D721Med (cell line): ENCODE data around the gene CSRNP2.
A peak's percentile ranks its signal among the peaks of the same experiment; 100 is the strongest.

Experiments used
- DNase-seq: peaks from one replicate; pipeline ENCODE4 v3.0.0; 2011; ENCODE audit warnings: low spot score; ENCODE audit not compliant: insufficient read length
- FAIRE-seq: peaks from 2 replicates; lab custom pipeline; 2011; peaks lifted over from hg19 to GRCh38; lab: Jason Lieb, UNC
- TF ChIP-seq, protein P1 (sequence below): IDR thresholded peaks from 2 replicates; pipeline ENCODE4 v1.5.1; 2012; ENCODE audit warnings: mild to moderate bottlenecking, control low read depth; ENCODE audit not compliant: insufficient read depth; ENCODE audit errors: missing control alignments

The CSRNP2 gene

DNA sequence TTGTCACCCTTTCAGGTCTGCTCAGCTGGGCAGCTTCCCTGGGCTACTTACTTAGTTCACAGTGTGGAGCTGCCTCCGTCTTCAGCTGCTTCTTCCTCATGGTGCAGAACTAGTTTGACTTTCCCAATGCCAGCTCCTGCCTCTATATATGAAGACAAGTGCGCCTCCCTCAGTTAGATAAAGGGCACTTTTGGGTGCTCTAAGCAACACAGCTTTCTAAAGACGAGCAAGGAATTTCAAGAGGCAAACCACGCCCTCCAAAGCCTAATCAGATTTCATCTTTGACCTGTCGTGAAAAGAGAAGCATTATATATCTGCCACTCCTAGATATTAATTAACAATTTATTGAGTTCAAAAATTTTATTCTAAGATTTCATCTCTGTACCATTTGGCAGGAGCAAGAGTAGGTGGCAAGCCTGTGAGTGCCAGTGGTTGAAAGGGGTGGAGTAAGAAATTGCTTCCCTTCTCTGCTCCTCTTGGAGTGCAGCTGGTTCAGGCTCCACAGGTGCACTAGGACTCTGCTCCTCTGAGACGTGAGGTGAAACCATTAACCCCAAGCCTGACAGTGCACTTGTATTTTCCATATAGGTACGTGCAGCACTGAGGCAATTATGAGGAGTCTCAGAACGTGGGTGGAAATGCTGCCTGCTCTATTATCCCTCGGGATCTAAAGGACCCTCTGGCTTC, 55.1 kb downstream of the CSRNP2 start:
- DNase-seq = no peak
- TF ChIP-seq, protein P1, sequence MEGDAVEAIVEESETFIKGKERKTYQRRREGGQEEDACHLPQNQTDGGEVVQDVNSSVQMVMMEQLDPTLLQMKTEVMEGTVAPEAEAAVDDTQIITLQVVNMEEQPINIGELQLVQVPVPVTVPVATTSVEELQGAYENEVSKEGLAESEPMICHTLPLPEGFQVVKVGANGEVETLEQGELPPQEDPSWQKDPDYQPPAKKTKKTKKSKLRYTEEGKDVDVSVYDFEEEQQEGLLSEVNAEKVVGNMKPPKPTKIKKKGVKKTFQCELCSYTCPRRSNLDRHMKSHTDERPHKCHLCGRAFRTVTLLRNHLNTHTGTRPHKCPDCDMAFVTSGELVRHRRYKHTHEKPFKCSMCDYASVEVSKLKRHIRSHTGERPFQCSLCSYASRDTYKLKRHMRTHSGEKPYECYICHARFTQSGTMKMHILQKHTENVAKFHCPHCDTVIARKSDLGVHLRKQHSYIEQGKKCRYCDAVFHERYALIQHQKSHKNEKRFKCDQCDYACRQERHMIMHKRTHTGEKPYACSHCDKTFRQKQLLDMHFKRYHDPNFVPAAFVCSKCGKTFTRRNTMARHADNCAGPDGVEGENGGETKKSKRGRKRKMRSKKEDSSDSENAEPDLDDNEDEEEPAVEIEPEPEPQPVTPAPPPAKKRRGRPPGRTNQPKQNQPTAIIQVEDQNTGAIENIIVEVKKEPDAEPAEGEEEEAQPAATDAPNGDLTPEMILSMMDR = peak; percentile 79
- no peak for FAIRE-seq

DNA sequence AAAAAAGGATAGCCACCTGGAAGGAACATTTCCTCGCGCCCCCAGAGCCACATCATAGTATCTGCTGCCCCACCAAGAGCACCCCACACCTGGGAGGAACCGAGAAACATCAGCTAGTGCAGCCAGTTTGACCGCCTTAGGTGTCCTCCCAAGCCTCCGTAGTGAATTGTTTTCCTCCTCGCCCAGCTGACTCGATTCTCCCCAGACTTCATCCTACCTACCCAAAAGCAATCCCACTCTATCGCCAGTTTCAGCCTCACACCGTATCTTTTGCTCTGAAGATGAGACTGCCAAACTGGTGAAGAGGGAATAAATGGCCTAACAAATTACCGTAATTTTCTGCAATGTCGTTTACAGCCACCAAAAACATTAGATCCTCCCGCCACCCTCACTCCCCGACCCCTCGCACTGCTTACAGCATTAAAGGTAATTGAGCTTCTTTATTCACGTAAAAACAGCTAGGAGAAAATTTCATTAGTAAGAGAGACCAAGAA, 56.0 kb downstream of the CSRNP2 start:
- DNase-seq (no peak), FAIRE-seq (no peak)
- TF ChIP-seq, protein P1 = no peak

DNA sequence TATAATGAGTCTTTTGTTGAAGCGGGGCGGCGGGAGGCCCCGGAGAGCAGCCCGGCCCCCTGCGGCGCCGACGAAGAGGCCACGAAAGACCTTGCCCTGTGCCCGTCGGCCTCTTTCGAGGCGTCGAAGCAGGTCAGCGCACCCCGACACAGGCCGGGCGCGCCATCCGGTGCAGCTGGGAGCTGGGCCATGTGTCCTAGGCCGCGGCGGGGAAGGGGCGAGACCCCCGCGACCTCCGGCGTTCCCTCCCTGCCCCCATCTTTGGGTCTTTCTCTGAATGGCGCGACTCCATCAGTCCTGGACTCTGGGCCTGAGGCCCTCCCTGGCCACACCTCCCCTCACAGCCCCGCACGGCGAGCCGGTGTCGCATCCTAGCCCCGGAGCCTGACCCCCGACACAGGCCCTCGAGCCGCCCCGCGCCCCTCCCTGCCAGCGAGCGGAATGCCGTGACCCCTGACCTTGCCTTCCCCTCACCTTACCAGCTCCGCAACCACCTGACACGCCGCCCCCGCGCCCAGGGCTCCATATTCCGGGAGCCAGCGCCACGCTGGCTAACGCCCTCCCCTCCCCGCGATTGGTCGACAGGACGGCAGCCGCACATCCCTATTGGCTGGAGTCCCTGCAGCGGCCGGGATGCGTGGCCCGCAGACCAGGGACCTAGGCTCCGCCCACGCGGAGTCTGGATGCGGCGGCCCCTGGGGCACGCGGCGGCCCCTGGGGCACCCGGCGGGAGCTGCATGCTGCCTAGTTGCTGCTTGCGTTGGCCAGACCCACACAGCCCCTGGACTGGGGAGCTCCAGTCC, 57.4 kb downstream of the CSRNP2 start, which contains the start of gene SLC11A2:
Gene SLC11A2, minus strand, starts transcription at position 549 of the 803 bp plus-strand sequence. CDS start 15,656 bp downstream, outside the sequence.
- peak; percentile 93 for DNase-seq
- TF ChIP-seq, protein P1 = no peak
- no peak for FAIRE-seq

DNA sequence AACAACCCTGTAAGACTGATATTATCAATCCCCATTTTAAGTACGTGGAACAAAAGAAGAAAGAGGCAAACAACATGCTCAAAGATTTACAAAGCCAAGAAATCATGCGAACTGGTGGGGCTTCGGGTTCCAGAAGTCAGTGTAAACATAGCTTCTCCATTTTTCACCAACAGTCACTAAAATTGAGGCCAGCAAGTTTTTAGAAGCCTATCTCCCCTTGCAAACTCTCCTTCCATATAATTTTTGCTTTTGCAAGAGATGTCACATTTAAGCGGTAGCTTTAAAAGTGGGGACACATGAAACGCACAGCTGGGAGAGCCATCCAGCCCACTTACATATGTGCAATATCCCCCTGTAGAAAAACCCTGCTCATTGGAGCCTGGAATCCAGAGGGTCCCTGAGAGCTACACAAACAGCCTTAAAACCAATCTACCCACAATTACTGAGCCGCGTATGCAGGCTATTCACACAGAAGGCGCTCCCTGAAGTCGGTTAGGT, 58.0 kb downstream of the CSRNP2 start:
- FAIRE-seq = no peak
- no peak for DNase-seq
- TF ChIP-seq, protein P1 = no peak

DNA sequence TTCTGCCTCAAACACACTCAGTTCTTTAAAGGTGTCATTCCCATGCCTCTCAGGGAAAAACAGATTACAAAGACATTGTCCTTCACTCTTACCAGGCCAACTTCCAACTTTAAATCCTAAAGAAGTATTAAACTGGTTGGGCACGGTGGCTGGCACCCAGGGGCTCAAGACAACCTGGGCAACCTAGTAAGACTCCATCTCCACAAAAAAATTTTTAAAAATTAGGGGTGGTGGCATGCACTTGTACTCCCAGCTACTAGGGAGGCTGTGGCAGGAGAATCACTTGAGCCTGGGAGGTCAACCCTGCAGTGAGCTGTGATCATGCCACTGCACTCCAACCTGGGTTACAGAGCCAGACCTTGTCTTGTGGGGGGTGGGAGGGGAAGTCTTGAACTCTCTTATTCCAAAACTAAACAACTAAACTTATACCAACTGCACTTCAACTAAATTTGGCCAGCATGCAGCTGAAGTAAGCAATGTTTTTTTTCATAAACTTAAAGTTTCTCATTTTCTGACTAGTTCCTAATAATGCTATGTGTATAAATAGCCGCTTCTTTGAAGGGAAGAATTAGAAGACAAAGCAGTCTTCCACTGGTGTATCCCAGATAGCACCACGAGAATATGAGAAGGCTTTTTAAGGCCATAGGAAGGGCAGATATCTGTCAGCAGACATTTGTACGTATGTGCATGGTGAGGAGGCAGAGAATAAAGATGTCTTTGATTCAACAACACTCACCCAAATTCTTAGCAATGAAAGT, 59.6 kb downstream of the CSRNP2 start:
- TF ChIP-seq, protein P1 = no peak
- DNase-seq = no peak
- no peak for FAIRE-seq

DNA sequence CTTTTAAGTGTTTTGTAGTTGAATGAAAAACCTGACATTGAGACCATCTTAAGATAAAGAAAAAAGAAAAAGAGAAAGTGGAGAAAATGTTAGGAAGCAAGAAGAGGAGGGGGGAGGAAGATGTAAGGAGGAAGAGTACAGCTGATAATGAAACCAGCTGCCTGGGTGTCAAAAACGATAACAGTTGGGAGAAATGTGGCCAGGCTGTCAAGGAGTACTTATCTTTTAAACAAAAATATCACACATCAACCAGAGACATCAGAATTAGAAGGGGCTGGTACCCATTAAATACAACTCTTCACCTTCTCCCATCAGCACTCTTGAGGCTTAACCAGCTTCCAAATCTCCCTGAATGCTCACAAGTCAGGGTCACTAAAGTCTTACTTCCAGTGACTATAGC, 61.7 kb downstream of the CSRNP2 start:
- FAIRE-seq (no peak), DNase-seq (no peak)
- TF ChIP-seq, protein P1 = no peak
